Endometrial microvascular endothelial cells (primary cell): Measurements from ENCODE around the gene WFDC11. TPM values are rescaled to one million over a fixed set of nuclear protein-coding genes. Genes with fewer than 3 reads are reported as not detected.
"Not testable (repeated sequence)": the region's sequence is repeated elsewhere in the genome, so short reads cannot be mapped to it uniquely, and the experiment has no call there.

Experiments used
- in situ Hi-C: cut with HindIII; loops from 2 replicates; pipeline ENCODE4 v1.10.0; 2017; ENCODE audit warnings: low sequenced_read_pairs, low pct_unique_long_range_greater_than_20kb; ENCODE audit errors: inconsistent ontology term
- total RNA-seq: library from RNA; depleted of rRNA; stranded (reverse); fragments of >200 nt; gene quantifications from one replicate; pipeline ENCODE4 v1.2.3, GENCODE V29; 2015; ENCODE audit errors: inconsistent ontology term

Gene WFDC11
- not detected for total RNA-seq

DNA sequence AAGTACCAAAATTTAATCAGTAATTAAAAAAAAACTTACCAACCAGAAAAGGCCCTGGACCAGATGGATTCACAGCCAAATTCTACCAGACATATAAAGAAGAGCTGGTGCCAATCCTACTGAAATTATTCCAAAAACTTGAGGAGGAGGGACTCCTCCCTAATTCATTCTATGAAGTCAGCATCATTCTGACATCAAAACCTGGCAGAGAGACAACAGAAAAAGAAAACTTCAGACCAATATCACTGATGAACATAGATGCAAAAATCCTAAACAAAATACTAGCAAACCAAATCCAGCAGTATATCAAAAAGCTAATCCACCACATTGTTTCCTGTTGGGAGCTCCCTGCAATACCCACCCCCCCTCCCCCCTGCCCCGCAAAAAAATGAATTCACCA is at the start of gene WFDC11:
Gene WFDC11, minus strand, starts transcription at position 101 of the 400 bp plus-strand sequence. CDS start 19,639 bp downstream, outside the sequence.
- in situ Hi-C loops: no loop called here

DNA sequence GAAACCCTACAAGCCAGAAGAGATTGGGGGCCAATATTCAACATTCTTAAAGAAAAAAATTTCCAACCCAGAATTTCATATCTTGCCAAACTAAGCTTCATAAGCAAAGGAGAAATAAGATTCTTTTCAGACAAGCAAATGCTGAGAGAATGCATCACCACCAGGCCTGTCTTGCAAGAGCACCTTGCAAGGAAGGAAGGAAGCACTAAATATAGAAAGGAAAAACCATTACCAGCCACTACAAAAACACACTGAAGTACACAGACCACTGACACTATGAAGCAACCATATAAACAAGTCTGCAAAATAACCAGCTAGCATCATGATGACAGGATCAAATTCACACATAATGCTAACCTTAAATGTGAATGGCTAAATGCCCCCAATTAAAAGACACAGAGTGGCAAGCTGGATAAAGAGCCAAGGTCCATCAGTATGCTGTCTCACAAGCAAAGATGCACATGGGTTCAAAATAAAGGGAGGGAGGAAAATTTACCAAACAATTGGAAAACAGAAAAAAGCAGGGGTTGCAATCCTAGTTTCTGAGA is 46.2 kb upstream of the WFDC11 start:
- in situ Hi-C loops: not testable (repeated sequence)

DNA sequence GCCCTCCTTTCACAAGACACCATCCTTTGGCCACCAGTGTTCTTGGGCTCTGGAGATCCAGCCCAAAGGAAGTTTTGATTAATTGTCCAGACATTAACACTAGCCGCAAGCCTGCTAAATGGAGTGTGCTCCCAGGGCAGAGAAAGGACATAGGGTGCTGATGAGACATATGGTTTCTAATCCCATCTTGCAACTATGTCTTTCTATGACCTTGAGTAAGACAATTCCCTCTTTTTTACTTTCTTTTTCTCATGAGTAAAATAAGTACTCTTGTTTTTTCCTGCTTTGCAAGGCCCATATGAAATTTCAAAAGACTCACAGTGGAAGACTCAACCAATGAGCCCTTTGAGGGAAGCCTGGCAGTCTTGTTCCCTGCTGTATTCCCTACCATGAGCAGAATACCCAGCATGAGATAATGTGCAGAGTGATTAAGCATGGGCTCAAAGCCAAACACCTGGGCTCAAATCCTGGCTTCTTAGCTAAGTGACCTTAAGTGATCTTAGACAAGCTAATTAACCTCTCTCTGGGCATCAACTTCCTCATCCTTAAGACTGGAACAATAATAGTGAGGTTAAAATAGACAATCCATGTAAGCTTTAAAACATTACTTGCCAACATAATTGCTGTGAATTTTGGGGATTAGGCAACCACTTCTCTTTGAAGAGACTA is 35.1 kb upstream of the WFDC11 start, which contains the start of gene WFDC10B:
Gene WFDC10B, minus strand, starts transcription at position 51 of the 669 bp plus-strand sequence. CDS start 19,027 bp downstream, outside the sequence.
- in situ Hi-C loops: no loop called here

DNA sequence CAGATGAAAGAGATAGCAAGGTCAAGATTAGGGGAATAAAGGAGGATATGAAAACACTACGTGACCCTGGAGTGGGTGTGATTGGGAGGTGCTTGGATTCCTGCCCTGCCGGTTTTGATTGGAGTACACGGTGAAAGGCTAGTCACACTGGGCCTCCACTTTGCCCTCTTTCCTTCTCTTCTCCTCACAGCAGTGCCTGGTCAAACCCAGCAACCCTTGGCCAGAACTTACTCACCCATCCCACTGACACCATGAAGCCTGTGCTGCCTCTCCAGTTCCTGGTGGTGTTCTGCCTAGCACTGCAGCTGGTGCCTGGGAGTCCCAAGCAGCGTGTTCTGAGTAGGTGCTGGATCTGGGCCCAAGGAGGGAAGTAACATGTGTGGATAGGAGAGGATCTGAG is 31.8 kb upstream of the WFDC11 start, which contains the start of gene WFDC13:
Gene WFDC13, plus strand, starts transcription at position 166 of the 400 bp plus-strand sequence. Its CDS starts 86 bp downstream, at position 252.
- in situ Hi-C loops: no loop called here

DNA sequence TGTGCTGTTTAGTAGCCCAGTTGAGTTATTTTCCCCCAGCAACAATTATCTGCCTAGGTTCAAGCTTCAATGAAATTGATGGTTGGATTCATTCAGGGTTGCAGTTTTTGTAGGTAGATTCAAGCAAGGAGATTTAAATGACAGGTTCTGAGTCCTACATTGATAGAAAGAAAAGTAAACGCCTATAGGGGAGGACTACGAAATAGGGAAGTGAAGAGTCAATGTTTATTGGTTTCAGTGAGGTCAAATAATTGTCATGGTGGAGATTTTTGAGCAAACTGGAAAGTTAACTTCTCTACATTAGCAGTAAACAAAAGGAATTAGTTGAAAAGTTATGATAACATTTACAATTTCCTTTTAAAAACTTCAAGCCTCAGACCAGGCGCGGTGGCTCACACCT is 31.1 kb upstream of the WFDC11 start:
- in situ Hi-C loops: no loop called here

DNA sequence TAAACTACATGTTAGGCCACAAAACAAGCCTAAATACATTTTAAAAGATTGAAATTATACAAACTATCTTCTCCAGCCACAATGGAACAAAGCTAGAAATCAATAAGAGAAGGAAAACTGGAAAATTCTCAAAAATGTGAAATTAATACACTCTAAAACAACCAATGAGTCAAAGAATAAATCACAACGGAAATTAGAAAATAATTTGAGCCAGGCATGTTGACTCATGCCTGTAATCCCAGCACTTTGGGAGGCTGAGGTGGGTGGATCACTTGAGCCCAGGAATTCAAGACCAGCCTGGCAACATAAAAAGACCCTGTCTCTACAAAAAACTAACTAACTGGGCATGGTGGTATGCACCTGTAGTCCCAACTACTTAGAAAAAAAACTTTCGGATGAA is 25.5 kb upstream of the WFDC11 start:
- in situ Hi-C loops: no loop called here

DNA sequence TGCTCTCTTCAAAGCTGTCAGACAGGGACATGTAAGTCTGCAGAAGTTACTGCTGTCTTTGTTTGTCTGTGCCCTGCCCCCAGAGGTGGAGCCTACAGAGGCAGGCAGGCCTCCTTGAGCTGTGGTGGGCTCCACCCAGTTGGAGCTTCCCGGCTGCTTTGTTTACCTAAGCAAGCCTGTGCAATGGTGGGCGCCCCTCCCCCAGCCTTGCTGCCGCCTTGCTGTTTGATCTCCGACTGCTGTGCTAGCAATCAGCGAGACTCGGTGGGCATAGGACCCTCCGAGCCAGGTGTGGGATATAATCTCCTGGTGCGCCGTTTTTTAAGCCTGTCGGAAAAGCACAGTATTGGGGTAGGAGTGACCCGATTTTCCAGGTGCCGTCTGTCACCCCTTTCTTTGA is 23.3 kb upstream of the WFDC11 start:
- in situ Hi-C loops: not testable (repeated sequence)

DNA sequence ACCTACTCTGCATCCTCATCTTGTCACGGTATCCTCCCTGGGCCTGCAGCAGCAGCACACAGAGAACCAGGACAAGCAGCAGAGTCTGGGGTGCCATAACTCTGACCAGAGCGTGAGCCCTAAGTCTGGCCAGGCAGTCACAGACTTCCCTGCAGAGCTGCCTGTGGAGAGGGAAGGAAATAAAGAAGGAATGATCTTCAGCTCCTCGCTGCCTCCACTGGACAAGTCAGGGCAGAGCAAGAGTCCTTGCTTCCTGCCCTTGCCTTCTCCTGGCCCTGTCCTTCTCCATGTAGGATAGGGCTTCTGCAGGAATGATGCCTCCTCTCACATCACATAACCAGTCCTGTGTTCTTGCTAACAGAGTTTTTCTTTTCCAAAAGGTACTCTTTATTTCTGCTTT is 15.9 kb upstream of the WFDC11 start:
- in situ Hi-C loops: no loop called here

DNA sequence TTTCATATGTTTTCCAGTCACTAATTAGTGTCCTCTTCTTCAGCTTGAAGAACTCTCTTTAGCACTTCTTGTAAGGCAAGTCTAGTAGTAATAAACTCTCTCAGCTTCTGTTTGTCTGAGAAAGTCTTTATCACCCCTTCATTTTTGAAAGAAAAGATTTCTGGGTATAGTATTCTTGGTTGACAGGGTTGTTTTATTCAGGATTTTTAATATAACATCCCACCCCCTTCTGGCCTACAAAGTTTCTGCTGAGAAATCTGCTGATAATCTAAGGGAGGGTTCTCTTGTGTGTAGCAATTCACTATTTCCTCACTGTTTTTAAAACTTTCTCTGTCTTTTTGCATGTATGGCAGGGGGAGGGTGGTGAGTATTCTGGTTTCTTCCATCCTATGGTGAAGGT is 9.6 kb upstream of the WFDC11 start:
- in situ Hi-C loops: no loop called here

DNA sequence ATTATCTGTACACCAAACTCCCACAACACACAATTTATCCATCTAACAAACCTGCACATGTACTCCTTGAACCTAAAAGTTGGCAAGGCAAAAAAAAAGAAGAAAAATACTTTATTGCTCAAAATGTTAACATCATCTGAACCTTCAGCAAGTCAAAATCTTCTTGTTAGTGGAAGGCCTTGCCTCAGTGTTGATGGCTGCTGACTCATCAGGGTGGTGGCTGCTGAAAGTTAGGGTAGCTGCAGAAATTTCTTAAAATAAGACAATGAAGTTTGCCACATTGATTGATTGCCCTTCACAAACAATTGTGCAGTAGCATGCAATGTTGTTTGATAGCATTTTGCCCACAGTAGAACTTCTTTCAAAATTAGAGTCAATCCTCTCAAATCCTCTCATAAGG is 2.7 kb upstream of the WFDC11 start:
- in situ Hi-C loops: no loop called here

DNA sequence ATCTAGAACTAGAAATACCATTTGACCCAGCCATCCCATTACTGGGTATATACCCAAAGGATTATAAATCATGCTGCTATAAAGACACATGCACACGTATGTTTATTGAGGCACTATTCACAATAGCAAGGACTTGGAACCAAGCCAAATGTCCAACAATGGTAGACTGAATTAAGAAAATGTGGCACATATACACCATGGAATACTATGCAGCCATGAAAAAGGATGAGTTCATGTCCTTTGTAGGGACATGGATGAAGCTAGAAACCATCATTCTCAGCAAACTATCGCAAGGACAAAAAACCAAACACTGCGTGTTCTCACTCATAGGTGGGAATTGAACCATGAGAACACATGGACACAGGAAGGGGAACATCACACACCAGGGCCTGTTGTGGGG is 13.0 kb downstream of the WFDC11 start:
- in situ Hi-C loops: not testable (repeated sequence)

DNA sequence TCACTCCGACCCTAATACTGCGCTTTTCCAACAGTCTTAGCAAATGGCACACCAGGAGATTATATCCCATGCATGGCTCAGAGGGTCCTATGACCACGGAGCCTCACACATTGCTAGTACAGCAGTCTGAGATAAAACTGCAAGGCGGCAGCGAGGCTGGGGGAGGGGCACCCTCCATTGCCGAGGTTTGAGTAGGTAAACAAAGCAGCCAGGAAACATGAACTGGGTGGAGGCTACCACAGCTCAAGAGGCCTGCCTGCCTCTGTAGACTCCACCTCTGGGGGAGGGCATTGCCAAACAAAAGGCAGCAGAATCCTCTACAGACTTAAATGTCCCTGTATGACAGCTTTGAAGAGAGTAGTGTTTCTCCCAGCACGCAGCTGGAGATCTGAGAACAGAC is 18.3 kb downstream of the WFDC11 start:
- in situ Hi-C loops: not testable (repeated sequence)

DNA sequence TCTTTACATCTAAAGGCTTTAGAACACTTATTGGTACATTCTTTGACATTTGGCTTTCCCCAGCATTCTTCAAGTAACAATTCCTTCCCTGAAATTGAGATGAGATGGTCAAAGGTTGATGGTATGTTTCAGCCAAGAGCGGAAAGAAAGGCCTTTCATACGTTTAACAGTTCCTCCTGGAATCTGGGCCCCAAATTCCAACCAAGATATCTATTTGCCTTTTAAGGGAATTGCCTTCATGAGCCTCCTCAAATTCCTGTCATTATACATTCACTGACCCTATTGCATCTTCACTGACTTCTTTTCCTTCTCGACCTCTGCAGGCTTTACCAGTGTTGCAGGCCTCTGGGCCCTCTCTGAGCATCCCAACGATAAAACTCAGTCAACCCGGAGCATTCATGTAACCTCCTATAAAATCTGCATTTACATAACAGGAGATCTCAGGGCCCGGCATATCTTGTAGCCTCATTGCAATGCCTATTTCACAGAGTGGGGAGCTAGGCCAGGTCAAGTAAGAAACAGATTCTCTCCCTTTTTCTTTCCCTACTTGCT is 20.7 kb downstream of the WFDC11 start:
- in situ Hi-C loops: no loop called here

DNA sequence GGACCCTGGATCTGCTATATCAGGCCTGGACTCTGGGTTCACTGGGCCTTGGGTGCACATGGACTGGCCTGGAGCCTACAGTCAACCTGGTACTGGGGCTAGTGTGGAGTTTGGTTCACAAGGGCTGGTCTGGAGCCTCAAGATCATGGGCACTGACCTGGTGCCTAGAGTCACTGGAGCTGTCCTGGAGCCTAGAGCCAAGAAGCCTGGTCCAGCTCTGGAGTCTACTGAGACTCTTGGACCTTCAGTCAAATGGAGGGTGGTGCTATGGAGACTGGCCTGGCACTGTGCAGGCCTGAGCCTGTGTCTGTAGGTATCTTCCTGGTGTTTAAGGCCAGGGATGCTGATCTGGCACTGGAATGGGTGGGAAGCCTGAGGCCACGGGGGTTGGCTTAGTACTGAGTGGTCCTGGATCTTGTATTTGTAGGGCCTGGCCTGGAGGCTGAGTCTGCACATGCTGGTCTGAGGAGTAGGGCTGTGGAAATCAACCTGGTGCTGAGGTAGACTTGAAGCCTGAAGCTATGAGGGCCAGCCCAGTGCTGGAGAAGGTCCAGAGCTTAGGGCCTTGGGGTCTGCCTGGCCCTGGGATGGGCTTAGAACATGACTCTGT is 22.5 kb downstream of the WFDC11 start:
- in situ Hi-C loops: no loop called here

DNA sequence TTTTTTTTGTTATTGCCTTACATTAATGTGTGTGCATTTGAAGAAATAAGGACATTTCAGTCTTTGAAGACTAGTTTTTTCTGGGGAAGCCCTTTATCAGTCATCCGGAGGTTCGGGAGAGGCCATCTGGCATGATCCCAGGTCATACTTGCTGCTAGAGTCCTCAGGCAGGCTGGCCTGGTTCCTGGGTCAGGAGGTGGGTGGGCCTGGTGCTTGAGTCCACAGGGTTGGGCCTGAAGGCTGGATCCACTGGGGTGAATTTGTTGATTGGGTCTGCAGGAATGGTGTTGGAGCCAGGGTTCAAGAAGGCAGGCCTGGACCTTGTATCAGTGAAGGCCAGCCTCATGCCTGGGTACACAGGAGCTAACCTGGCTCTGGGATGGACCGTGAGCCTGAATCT is 23.2 kb downstream of the WFDC11 start:
- in situ Hi-C loops: no loop called here

DNA sequence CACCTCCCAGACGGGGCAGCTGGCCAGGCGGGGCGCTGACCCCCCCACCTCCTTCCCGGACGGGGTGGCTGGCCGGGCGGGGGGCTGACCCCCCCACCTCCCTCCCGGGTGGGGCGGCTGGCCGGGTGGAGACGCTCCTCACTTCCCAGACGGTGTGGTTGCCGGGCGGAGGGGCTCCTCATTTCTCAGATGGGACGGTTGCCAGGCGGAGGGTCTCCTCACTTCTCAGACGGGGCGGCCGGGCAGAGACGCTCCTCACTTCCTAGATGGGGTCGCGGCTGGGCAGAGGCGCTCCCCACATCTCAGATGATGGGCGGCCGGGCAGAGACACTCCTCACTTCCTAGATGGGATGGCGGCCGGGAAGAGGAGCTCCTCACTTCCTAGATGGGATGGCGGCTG is 24.2 kb downstream of the WFDC11 start:
- in situ Hi-C loops: not testable (repeated sequence)

DNA sequence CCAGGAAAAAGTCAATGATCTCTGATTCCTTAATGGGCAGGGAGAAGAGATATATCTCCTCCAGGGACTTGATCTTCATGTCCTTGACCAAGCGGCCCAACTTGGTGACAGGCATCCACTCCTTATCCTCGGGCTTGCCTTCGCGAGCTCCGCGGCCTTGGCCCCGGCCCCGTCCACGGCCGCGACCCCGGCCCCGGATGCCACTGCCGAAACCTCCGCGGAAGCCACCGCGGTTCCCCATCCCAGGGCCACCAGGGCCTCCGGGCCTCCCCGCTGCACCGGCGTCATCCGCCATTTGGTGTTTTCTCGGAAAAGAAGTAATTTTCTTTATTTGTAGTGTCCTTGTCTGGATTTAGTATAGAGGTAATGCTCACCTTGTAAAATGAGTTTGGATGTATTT is 29.0 kb downstream of the WFDC11 start:
- in situ Hi-C loops: not testable (repeated sequence)

DNA sequence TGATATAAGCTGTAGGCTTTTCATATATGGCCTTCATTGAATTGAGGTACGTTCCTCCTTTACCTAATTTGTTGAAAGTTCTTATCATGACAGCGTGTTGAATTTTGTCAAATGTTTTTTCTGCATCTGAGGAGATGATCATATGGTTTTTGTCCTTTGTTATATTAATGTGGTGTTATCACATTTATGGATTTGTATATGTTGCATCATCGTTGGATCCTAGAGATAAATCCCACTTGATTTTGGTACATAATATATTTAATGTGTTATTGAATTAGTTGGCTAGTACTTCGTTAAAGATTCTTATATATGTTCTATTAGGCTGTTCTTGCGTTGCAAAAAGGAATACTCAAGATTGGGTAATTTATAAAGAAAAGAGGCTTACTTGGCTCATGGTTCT is 30.4 kb downstream of the WFDC11 start:
- in situ Hi-C loops: no loop called here

DNA sequence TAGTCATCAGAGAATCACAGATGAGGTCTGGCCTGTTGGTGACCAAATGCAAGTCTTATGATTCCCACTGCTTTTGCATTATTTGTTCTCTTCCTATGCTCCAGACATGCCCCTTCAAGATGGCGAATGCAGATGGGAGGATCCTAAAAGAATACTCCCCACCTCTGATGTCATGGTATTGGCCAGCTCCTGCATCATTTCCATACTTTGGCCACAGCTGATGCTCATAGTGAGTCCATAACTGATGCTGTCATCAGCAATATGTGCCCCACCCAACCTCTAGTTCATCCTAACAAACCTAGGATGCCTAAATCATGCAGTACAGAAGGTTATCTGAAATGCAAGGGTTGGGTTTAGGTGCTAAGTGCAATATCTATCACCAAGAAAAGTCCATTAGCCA is 33.5 kb downstream of the WFDC11 start:
- in situ Hi-C loops: no loop called here

DNA sequence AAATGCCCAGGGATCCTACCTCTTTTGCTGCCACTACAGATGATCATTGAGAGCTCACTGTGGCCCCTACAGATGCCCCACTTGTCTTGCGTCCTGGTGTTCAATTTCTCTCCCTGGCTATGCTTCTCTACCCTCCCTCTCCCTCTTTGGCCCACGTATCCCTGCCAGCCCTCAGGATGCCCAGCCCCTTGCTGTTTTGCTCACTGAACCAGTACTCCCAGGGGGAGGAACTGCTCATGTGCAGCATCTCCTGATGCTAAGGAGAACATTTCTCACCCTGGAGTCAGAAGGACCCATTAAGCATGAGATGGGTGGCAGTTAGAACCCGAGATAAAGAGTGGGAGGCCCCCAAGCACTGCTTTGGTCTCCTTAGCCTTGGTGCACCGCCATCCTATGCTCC is 38.9 kb downstream of the WFDC11 start, which contains the start of gene WFDC9:
Gene WFDC9, minus strand, starts transcription at position 101 of the 400 bp plus-strand sequence. CDS start 21,103 bp downstream, outside the sequence.
- in situ Hi-C loops: no loop called here
